CD1c-positive myeloid dendritic cell (primary cell): ENCODE results near the gene FRA10AC1.

Experiments used
- DNase-seq: peaks from one replicate; pipeline ENCODE4 v3.0.0-alpha.2; 2016; ENCODE audit errors: extremely low spot score

The FRA10AC1 gene

GRCh38 chr10:93702210-93703001, at the start of gene FRA10AC1:
Gene FRA10AC1 (minus strand): TSS chr10:93702592. CDS start chr10:93700106, 2,486 bp downstream.
- DNase-seq, result peak; percentile 95

GRCh38 chr10:93751832-93752231, 49.4 kb upstream of the FRA10AC1 start:
- no peak for DNase-seq

- no peak for DNase-seq
These were observed 48.7 kb upstream of the FRA10AC1 start for GRCh38 chr10:93751124-93751523.

GRCh38 chr10:93749218-93749799, 46.9 kb upstream of the FRA10AC1 start:
- DNase-seq, result no peak

GRCh38 chr10:93746844-93747284, 44.5 kb upstream of the FRA10AC1 start:
- DNase-seq, result no peak

- DNase-seq, result peak; percentile 55
These were observed 43.1 kb upstream of the FRA10AC1 start for GRCh38 chr10:93745408-93746065.

- DNase-seq, result peak; percentile 86
These were observed 40.4 kb upstream of the FRA10AC1 start for GRCh38 chr10:93742633-93743349.

- peak; percentile 40 for DNase-seq
These were observed 39.0 kb upstream of the FRA10AC1 start for GRCh38 chr10:93741367-93741766.

GRCh38 chr10:93726024-93726423, 23.6 kb upstream of the FRA10AC1 start:
- no peak for DNase-seq

GRCh38 chr10:93723153-93723552, 20.8 kb upstream of the FRA10AC1 start:
- DNase-seq, result no peak

GRCh38 chr10:93722550-93722949, 20.2 kb upstream of the FRA10AC1 start:
- DNase-seq, result no peak

- DNase-seq, result no peak
These were observed 17.5 kb upstream of the FRA10AC1 start for GRCh38 chr10:93719901-93720300.

GRCh38 chr10:93718937-93719725, 16.7 kb upstream of the FRA10AC1 start:
- DNase-seq, result peak; percentile 38

GRCh38 chr10:93716766-93717165, 14.4 kb upstream of the FRA10AC1 start:
- no peak for DNase-seq

- DNase-seq, result peak; percentile 62
These were observed 13.0 kb upstream of the FRA10AC1 start for GRCh38 chr10:93715345-93715744.

- no peak for DNase-seq
These were observed 10.2 kb upstream of the FRA10AC1 start for GRCh38 chr10:93712593-93712992.

GRCh38 chr10:93711891-93712290, 9.5 kb upstream of the FRA10AC1 start:
- DNase-seq, result no peak

- no peak for DNase-seq
These were observed 8.0 kb upstream of the FRA10AC1 start for GRCh38 chr10:93710333-93710909.

GRCh38 chr10:93707623-93708022, 5.2 kb upstream of the FRA10AC1 start:
- DNase-seq, result no peak

- no peak for DNase-seq
These were observed 2.1 kb upstream of the FRA10AC1 start for GRCh38 chr10:93704451-93704850.

- no peak for DNase-seq
These were observed 1.4 kb upstream of the FRA10AC1 start for GRCh38 chr10:93703841-93704240.
